Osteoblast (primary cell): ENCODE results near the gene STK11. TPM values are rescaled to one million over a fixed set of nuclear protein-coding genes. Genes with fewer than 3 reads are reported as not detected.

Source experiments
- DNase-seq: peaks from one replicate; pipeline ENCODE4 v3.0.0; 2011; ENCODE audit warnings: low spot score, mixed read lengths; ENCODE audit not compliant: insufficient read length; ENCODE audit errors: missing footprints
- H2AFZ ChIP-seq: 2 replicates; pipeline ENCODE4 v1.6.0; 2011; ENCODE audit warnings: mild to moderate bottlenecking, low read length
- H3K27ac ChIP-seq: 2 replicates; pipeline ENCODE4 v1.5.1; 2011; ENCODE audit warnings: mild to moderate bottlenecking, low read depth, low read length, moderate library complexity
- H3K27me3 ChIP-seq: 2 replicates; pipeline ENCODE4 v1.6.0; 2012; ENCODE audit warnings: mild to moderate bottlenecking, control low read depth, inconsistent platforms, low read length, moderate library complexity; ENCODE audit not compliant: insufficient read depth
- H3K36me3 ChIP-seq: 2 replicates; pipeline ENCODE4 v1.5.1; 2011; ENCODE audit warnings: mild to moderate bottlenecking, low read length, control low read depth, moderate library complexity; ENCODE audit not compliant: insufficient read depth
- H3K4me1 ChIP-seq: 2 replicates; pipeline ENCODE4 v1.5.1; 2011; ENCODE audit warnings: mild to moderate bottlenecking, low read length, control low read depth, moderate library complexity; ENCODE audit not compliant: insufficient read depth
- H3K4me2 ChIP-seq: 2 replicates; pipeline ENCODE4 v1.6.0; 2011; ENCODE audit warnings: mild to moderate bottlenecking, low read length; ENCODE audit not compliant: insufficient read depth
- H3K4me3 ChIP-seq: fragments of 200-600 bp; sonication (generic); 3 replicates; pipeline ENCODE4 v1.5.1; 2012; ENCODE audit warnings: mild to moderate bottlenecking, low read length, inconsistent platforms; ENCODE audit not compliant: insufficient read depth
- H3K79me2 ChIP-seq: 2 replicates; pipeline ENCODE4 v1.6.0; 2012; ENCODE audit warnings: mild to moderate bottlenecking, low read length, control low read depth, inconsistent platforms; ENCODE audit not compliant: insufficient read depth
- H3K9me3 ChIP-seq: 2 replicates; pipeline ENCODE4 v1.5.1; 2011; ENCODE audit warnings: low read depth, low read length, control low read depth
- H4K20me1 ChIP-seq: 2 replicates; pipeline ENCODE4 v1.6.0; 2012; ENCODE audit warnings: mild to moderate bottlenecking, low read length, control low read depth; ENCODE audit not compliant: insufficient read depth
- CTCF ChIP-seq: IDR thresholded peaks from 2 replicates; pipeline ENCODE4 v1.5.1; 2011; ENCODE audit warnings: mild to moderate bottlenecking, low read depth, low read length, moderate library complexity; ENCODE audit errors: extremely low read depth
- total RNA-seq: library from RNA; depleted of rRNA; stranded (reverse); fragments of >200 nt; gene quantifications from 2 replicates; pipeline ENCODE4 v1.2.3, GENCODE V29; 2012

The STK11 gene
- total RNA-seq, 1 donor = 100 TPM

- Histone ChIP-seq H3K4me2 (no peak overlapping the region), H3K27ac (no peak overlapping the region), H2AFZ (no peak overlapping the region), H3K27me3 (no peaks in the 10 kb centered on the region), H3K4me1 (peaks cover 2% of the 10 kb centered on the region), H3K4me3 (no peak overlapping the region), H3K36me3 (peaks cover 14% of the 10 kb centered on the region), H3K79me2 (peaks cover 16% of the 10 kb centered on the region), H3K9me3 (no peaks in the 10 kb centered on the region), H4K20me1 (peaks cover 21% of the 10 kb centered on the region)
- DNase-seq = peak; percentile 89
- no peak for TF ChIP-seq CTCF
Measured at GRCh38 chr19:1234051-1234954, 28.7 kb downstream of the STK11 start.

- no peak for TF ChIP-seq CTCF
- Histone ChIP-seq H3K36me3 (peaks cover 14% of the 10 kb centered on the region), H3K79me2 (peaks cover 16% of the 10 kb centered on the region), H2AFZ (no peak overlapping the region), H3K27ac (no peak overlapping the region), H4K20me1 (peaks cover 21% of the 10 kb centered on the region), H3K4me2 (no peak overlapping the region), H3K4me1 (peaks cover 7% of the 10 kb centered on the region), H3K27me3 (no peaks in the 10 kb centered on the region), H3K9me3 (no peaks in the 10 kb centered on the region), H3K4me3 (no peak overlapping the region)
- DNase-seq = no peak
Measured at GRCh38 chr19:1234955-1235380, 29.4 kb downstream of the STK11 start.

GRCh38 chr19:1235625-1236538 lies 30.3 kb downstream of the STK11 start:
- peak overlapping the region; percentile 72 for H3K4me2 ChIP-seq
- no peak for TF ChIP-seq CTCF
- no peak overlapping the region for H2AFZ ChIP-seq
- H3K4me1 ChIP-seq = peaks cover 10% of the 10 kb centered on the region
- peaks cover 16% of the 10 kb centered on the region for H3K79me2 ChIP-seq
- H4K20me1 ChIP-seq = peaks cover 21% of the 10 kb centered on the region
- H3K27ac ChIP-seq = no peak overlapping the region
- H3K4me3 ChIP-seq = peak overlapping the region; percentile 67
- peaks cover 14% of the 10 kb centered on the region for H3K36me3 ChIP-seq
- peak; percentile 97 for DNase-seq
- H3K27me3 ChIP-seq = no peaks in the 10 kb centered on the region
- no peaks in the 10 kb centered on the region for H3K9me3 ChIP-seq
